A673 (cell line): Measurements from ENCODE around the gene MGMT.

Experiments used
- CTCF ChIP-seq: fragments of 300-800, 200-600 bp; sonication (generic); conservative IDR thresholded peaks from 2 replicates; pipeline ENCODE4 v1.5.1; 2017; ENCODE audit warnings: low read depth, mild to moderate bottlenecking, antibody characterized with exemption, low read length, moderate library complexity, mixed read lengths
- EZH2 ChIP-seq: fragments of 200-600 bp; sonication (generic); IDR thresholded peaks from 2 replicates; pipeline ENCODE4 v1.6.1; 2017; ENCODE audit warnings: borderline replicate concordance, low read depth, mild to moderate bottlenecking, mixed read lengths, antibody characterized with exemption, low read length; ENCODE audit not compliant: poor library complexity, severe bottlenecking

- no peak for TF ChIP-seq CTCF
- no peak for TF ChIP-seq EZH2
Observed at GRCh38 chr10:129643266-129643665, 176.2 kb downstream of the MGMT start.
